GM23338 (cell line): ENCODE data around the gene TOGARAM1.

ENCODE experiments used
- CREB1 ChIP-seq: fragments of 250-450 bp; sonication (Bioruptor Pico); IDR thresholded peaks from 2 replicates; pipeline ENCODE4 v1.5.0; 2020; ENCODE audit warnings: low read depth, mild to moderate bottlenecking, moderate library complexity
- ETS1 ChIP-seq: IDR thresholded peaks from 2 replicates; pipeline ENCODE4 v1.6.1; 2016; ENCODE audit warnings: antibody characterized with exemption
- POLR2AphosphoS5 ChIP-seq: IDR thresholded peaks from 2 replicates; pipeline ENCODE4 v1.6.1; 2016; ENCODE audit warnings: antibody characterized with exemption, low read depth
- TF ChIP-seq, protein P1 (sequence below): IDR thresholded peaks from one replicate; pipeline ENCODE4 v1.6.1; 2018; ENCODE audit warnings: antibody characterized with exemption; ENCODE audit not compliant: unreplicated experiment

DNA sequence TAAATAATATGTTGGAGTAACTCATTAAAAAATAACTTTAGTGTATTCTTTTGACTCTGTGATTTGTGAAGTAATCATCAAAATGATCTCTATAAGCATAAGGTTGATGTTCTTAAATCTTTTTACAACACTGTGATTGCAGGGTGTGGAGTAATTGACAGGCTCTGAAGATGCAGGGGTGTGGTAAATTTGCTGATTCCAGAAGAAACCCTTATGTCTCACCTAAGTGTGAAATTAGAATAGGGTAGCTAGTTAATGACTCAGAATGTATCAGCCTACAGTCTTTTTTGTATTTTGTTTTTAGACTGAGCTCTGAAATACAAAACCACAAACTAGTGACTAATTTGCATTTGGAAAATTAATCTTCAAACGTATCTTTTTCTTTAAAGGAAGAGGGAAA is 127.8 kb downstream of the TOGARAM1 start:
- no peak for TF ChIP-seq ETS1
- TF ChIP-seq, protein P1, sequence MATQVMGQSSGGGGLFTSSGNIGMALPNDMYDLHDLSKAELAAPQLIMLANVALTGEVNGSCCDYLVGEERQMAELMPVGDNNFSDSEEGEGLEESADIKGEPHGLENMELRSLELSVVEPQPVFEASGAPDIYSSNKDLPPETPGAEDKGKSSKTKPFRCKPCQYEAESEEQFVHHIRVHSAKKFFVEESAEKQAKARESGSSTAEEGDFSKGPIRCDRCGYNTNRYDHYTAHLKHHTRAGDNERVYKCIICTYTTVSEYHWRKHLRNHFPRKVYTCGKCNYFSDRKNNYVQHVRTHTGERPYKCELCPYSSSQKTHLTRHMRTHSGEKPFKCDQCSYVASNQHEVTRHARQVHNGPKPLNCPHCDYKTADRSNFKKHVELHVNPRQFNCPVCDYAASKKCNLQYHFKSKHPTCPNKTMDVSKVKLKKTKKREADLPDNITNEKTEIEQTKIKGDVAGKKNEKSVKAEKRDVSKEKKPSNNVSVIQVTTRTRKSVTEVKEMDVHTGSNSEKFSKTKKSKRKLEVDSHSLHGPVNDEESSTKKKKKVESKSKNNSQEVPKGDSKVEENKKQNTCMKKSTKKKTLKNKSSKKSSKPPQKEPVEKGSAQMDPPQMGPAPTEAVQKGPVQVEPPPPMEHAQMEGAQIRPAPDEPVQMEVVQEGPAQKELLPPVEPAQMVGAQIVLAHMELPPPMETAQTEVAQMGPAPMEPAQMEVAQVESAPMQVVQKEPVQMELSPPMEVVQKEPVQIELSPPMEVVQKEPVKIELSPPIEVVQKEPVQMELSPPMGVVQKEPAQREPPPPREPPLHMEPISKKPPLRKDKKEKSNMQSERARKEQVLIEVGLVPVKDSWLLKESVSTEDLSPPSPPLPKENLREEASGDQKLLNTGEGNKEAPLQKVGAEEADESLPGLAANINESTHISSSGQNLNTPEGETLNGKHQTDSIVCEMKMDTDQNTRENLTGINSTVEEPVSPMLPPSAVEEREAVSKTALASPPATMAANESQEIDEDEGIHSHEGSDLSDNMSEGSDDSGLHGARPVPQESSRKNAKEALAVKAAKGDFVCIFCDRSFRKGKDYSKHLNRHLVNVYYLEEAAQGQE: no peak
- no peak for TF ChIP-seq POLR2AphosphoS5
- TF ChIP-seq CREB1 (CRISPR knock-in tag): no peak
